DOHH2 (cell line): ENCODE data around the gene MARVELD1.

Experiments
- H3F3A ChIP-seq: fragments of 200-600 bp; sonication (generic), shearing (Covaris generic); 2 replicates; pipeline ENCODE4 v1.6.0; 2016; ENCODE audit warnings: antibody characterized with exemption, mild to moderate bottlenecking; ENCODE audit not compliant: control insufficient read depth, insufficient read depth
- H3K27ac ChIP-seq: fragments of 200-600 bp; sonication (generic); 2 replicates; pipeline ENCODE4 v1.5.1; 2014; ENCODE audit warnings: low read depth, mild to moderate bottlenecking, low read length, moderate library complexity
- H3K27me3 ChIP-seq: fragments of 200-600 bp; sonication (generic); 2 replicates; pipeline ENCODE4 v1.6.1; 2014; ENCODE audit warnings: mild to moderate bottlenecking, low read length, mixed read lengths; ENCODE audit not compliant: control insufficient read depth
- H3K36me3 ChIP-seq: fragments of 200-600 bp; sonication (generic); 2 replicates; pipeline ENCODE4 v1.6.1; 2014; ENCODE audit warnings: mild to moderate bottlenecking, low read length, moderate library complexity, mixed read lengths; ENCODE audit not compliant: control insufficient read depth
- H3K4me1 ChIP-seq: fragments of 200-600 bp; sonication (generic); 2 replicates; pipeline ENCODE4 v1.6.1; 2014; ENCODE audit warnings: mild to moderate bottlenecking, low read length, mixed read lengths; ENCODE audit not compliant: control insufficient read depth
- H3K4me2 ChIP-seq: fragments of 200-600 bp; sonication (generic); 2 replicates; pipeline ENCODE4 v1.6.0; 2014; ENCODE audit warnings: mild to moderate bottlenecking, low read length, moderate library complexity
- H3K4me3 ChIP-seq: fragments of 200-600 bp; sonication (generic); 2 replicates; pipeline ENCODE4 v1.5.1; 2014; ENCODE audit warnings: mild to moderate bottlenecking, low read length, mixed read lengths
- H3K79me2 ChIP-seq: fragments of 200-600 bp; sonication (generic); 2 replicates; pipeline ENCODE4 v1.6.1; 2014; ENCODE audit warnings: mild to moderate bottlenecking, low read length, mixed read lengths; ENCODE audit not compliant: control insufficient read depth
- H3K9me2 ChIP-seq: fragments of 200-600 bp; sonication (generic); replicated peaks from 2 replicates; pipeline ENCODE4 v1.6.1; 2014; ENCODE audit warnings: mild to moderate bottlenecking, low read length, mixed read lengths; ENCODE audit not compliant: control insufficient read depth
- H3K9me3 ChIP-seq: fragments of 200-600 bp; sonication (generic); 2 replicates; pipeline ENCODE4 v1.6.1; 2014; ENCODE audit warnings: antibody characterized with exemption, low read length, mixed read lengths; ENCODE audit not compliant: control insufficient read depth, insufficient read depth
- H4K20me1 ChIP-seq: fragments of 200-600 bp; sonication (generic); 2 replicates; pipeline ENCODE4 v1.6.0; 2014; ENCODE audit warnings: low read depth, mild to moderate bottlenecking, antibody characterized with exemption, low read length, moderate library complexity; ENCODE audit not compliant: control insufficient read depth, insufficient read depth
- CTCF ChIP-seq: fragments of 200-600 bp; sonication (generic); IDR thresholded peaks from one replicate; pipeline ENCODE4 v1.5.1; 2014; ENCODE audit warnings: antibody characterized with exemption, mild to moderate bottlenecking, low read depth, low read length; ENCODE audit not compliant: poor library complexity, severe bottlenecking
- EZH2phosphoT487 ChIP-seq: fragments of 200-600 bp; sonication (generic); IDR thresholded peaks from 2 replicates; pipeline ENCODE4 v1.6.1; 2017; ENCODE audit warnings: borderline replicate concordance, mild to moderate bottlenecking, antibody characterized with exemption, low read length, moderate library complexity, mixed read lengths

The MARVELD1 gene

GRCh38 chr10:97762056-97762455 is 48.5 kb downstream of the MARVELD1 start:
- H3K4me2 ChIP-seq, result no peak overlapping the region
- no peak overlapping the region for H3K27ac ChIP-seq
- peaks cover 24% of the 10 kb centered on the region for H3K4me1 ChIP-seq
- H4K20me1 ChIP-seq, result no peaks in the 10 kb centered on the region
- no peaks in the 10 kb centered on the region; the same call in 1 of the 2 replicates for H3F3A ChIP-seq
- H3K36me3 ChIP-seq, result peaks cover 41% of the 10 kb centered on the region
- H3K9me2 ChIP-seq, result no peaks in the 10 kb centered on the region
- no peaks in the 10 kb centered on the region for H3K79me2 ChIP-seq
- no peaks in the 10 kb centered on the region for H3K27me3 ChIP-seq
- no peaks in the 10 kb centered on the region for H3K9me3 ChIP-seq
- TF ChIP-seq CTCF (no peak), EZH2phosphoT487 (no peak)
- no peak overlapping the region for H3K4me3 ChIP-seq

GRCh38 chr10:97762816-97763215 is 49.3 kb downstream of the MARVELD1 start:
- Histone ChIP-seq H3K4me2 (no peak overlapping the region), H3F3A (no peaks in the 10 kb centered on the region; the same call in 1 of the 2 replicates), H3K27me3 (no peaks in the 10 kb centered on the region), H3K4me3 (no peak overlapping the region), H3K79me2 (no peaks in the 10 kb centered on the region), H3K27ac (no peak overlapping the region), H3K36me3 (peaks cover 34% of the 10 kb centered on the region), H4K20me1 (no peaks in the 10 kb centered on the region), H3K9me2 (no peaks in the 10 kb centered on the region), H3K9me3 (no peaks in the 10 kb centered on the region), H3K4me1 (peaks cover 24% of the 10 kb centered on the region)
- TF ChIP-seq EZH2phosphoT487 (no peak), CTCF (no peak)

- Histone ChIP-seq H3K9me3 (no peaks in the 10 kb centered on the region), H3K27me3 (no peaks in the 10 kb centered on the region), H3K4me2 (no peak overlapping the region), H3K27ac (no peak overlapping the region), H3K4me3 (no peak overlapping the region), H3K36me3 (peaks cover 34% of the 10 kb centered on the region), H3K9me2 (no peaks in the 10 kb centered on the region), H3F3A (no peaks in the 10 kb centered on the region; the same call in 1 of the 2 replicates), H3K4me1 (peaks cover 24% of the 10 kb centered on the region), H4K20me1 (no peaks in the 10 kb centered on the region), H3K79me2 (no peaks in the 10 kb centered on the region)
- TF ChIP-seq CTCF (no peak), EZH2phosphoT487 (no peak)
These were observed 49.9 kb downstream of the MARVELD1 start for GRCh38 chr10:97763411-97763810.
